HL-60 (cell line): ENCODE results near the gene COX11.

Experiments used
- DNase-seq, 2 experiments: peaks; one replicate each; pipeline ENCODE4 v3.0.0-alpha.2; 2010 to 2020; ENCODE audit warnings: low read depth in 1 of 2, low spot score in 1 of 2
- H3K27ac ChIP-seq: fragments of 250-450 bp; sonication (Bioruptor Pico); replicated peaks from 2 replicates; pipeline ENCODE4 v1.5.1; 2020; ENCODE audit warnings: mild to moderate bottlenecking, moderate library complexity
- H3K27me3 ChIP-seq: fragments of 250-450 bp; sonication (Bioruptor Pico); 2 replicates; pipeline ENCODE4 v1.5.1; 2021; ENCODE audit warnings: mild to moderate bottlenecking, moderate library complexity; ENCODE audit not compliant: insufficient read depth, poor library complexity, severe bottlenecking
- H3K4me3 ChIP-seq: replicated peaks from 2 replicates; pipeline ENCODE4 v1.5.1; 2011; ENCODE audit warnings: mild to moderate bottlenecking, control low read depth, low read length; ENCODE audit not compliant: insufficient read depth
- GABPA ChIP-seq: IDR thresholded peaks from 2 replicates; pipeline ENCODE4 v1.6.1; 2012; ENCODE audit warnings: low read depth
- POLR2AphosphoS5 ChIP-seq: IDR thresholded peaks from 2 replicates; pipeline ENCODE4 v1.6.1; 2012; ENCODE audit warnings: low read depth
- SPI1 ChIP-seq: IDR thresholded peaks from 2 replicates; pipeline ENCODE4 v1.6.1; 2012; ENCODE audit warnings: low read depth, mild to moderate bottlenecking, borderline replicate concordance
- TF ChIP-seq, protein P1 (sequence below): IDR thresholded peaks from 2 replicates; pipeline ENCODE4 v1.6.1; 2012; ENCODE audit warnings: low read depth; ENCODE audit not compliant: insufficient replicate concordance
- TF ChIP-seq, protein P2 (sequence below): IDR thresholded peaks from one replicate; pipeline ENCODE4 v1.5.1; 2011; ENCODE audit warnings: low read length, control low read depth, inconsistent platforms; ENCODE audit not compliant: insufficient read depth

COX11 gene

DNA sequence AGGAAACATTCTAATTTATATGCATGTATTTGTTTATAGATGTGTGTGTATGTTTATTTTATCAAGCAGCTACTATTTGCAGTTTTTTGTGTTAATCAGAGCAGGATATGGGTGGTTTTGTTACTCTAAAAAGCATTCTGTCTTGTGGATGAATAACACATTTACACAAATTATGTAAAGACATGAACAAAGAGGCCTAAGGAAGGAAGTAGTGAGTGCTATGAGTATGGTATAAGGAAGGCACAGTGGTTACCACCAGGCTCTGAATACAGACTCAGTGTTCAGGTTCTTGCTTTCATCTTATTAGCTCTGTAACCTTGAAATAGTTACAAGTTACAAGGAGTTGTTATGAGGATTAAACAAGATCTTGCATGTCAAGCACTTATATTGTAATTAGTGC is 34.0 kb upstream of the COX11 start:
- no peak for DNase-seq
- no peak overlapping the region for H3K4me3 ChIP-seq
- H3K27ac ChIP-seq = no peak overlapping the region

DNA sequence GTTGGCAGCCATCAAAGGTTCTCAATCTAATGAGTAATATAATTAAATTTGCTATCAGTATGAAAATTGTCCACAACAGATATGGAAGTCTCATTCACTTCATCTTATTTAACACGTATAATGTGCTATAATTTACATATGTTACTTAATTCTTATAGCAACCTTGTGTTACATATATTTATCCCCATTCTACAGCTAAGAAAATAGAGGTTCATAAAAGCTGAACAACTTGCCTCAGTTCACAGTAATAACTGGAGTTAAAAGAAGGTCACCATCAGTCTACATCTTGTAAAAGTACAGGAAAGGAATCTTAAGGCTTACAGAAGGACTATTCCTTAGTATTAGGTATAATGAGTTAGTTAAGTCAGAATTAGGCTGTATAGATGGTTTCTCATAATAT is 28.0 kb upstream of the COX11 start:
- TF ChIP-seq, protein P1, sequence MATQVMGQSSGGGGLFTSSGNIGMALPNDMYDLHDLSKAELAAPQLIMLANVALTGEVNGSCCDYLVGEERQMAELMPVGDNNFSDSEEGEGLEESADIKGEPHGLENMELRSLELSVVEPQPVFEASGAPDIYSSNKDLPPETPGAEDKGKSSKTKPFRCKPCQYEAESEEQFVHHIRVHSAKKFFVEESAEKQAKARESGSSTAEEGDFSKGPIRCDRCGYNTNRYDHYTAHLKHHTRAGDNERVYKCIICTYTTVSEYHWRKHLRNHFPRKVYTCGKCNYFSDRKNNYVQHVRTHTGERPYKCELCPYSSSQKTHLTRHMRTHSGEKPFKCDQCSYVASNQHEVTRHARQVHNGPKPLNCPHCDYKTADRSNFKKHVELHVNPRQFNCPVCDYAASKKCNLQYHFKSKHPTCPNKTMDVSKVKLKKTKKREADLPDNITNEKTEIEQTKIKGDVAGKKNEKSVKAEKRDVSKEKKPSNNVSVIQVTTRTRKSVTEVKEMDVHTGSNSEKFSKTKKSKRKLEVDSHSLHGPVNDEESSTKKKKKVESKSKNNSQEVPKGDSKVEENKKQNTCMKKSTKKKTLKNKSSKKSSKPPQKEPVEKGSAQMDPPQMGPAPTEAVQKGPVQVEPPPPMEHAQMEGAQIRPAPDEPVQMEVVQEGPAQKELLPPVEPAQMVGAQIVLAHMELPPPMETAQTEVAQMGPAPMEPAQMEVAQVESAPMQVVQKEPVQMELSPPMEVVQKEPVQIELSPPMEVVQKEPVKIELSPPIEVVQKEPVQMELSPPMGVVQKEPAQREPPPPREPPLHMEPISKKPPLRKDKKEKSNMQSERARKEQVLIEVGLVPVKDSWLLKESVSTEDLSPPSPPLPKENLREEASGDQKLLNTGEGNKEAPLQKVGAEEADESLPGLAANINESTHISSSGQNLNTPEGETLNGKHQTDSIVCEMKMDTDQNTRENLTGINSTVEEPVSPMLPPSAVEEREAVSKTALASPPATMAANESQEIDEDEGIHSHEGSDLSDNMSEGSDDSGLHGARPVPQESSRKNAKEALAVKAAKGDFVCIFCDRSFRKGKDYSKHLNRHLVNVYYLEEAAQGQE = no peak
- TF ChIP-seq GABPA (no peak), POLR2AphosphoS5 (no peak), SPI1 (no peak)
- TF ChIP-seq, protein P2, sequence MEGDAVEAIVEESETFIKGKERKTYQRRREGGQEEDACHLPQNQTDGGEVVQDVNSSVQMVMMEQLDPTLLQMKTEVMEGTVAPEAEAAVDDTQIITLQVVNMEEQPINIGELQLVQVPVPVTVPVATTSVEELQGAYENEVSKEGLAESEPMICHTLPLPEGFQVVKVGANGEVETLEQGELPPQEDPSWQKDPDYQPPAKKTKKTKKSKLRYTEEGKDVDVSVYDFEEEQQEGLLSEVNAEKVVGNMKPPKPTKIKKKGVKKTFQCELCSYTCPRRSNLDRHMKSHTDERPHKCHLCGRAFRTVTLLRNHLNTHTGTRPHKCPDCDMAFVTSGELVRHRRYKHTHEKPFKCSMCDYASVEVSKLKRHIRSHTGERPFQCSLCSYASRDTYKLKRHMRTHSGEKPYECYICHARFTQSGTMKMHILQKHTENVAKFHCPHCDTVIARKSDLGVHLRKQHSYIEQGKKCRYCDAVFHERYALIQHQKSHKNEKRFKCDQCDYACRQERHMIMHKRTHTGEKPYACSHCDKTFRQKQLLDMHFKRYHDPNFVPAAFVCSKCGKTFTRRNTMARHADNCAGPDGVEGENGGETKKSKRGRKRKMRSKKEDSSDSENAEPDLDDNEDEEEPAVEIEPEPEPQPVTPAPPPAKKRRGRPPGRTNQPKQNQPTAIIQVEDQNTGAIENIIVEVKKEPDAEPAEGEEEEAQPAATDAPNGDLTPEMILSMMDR = no peak
- H3K27ac ChIP-seq = no peak overlapping the region
- DNase-seq = no peak
- H3K27me3 ChIP-seq = no peaks in the 10 kb centered on the region
- H3K4me3 ChIP-seq = no peak overlapping the region

More for the DNA sequence above, 34.0 kb upstream of the COX11 start:
- no peaks in the 10 kb centered on the region for H3K27me3 ChIP-seq
- TF ChIP-seq POLR2AphosphoS5 (no peak), SPI1 (no peak), GABPA (no peak)
- TF ChIP-seq, protein P2 = no peak
- TF ChIP-seq, protein P1 = no peak

DNA sequence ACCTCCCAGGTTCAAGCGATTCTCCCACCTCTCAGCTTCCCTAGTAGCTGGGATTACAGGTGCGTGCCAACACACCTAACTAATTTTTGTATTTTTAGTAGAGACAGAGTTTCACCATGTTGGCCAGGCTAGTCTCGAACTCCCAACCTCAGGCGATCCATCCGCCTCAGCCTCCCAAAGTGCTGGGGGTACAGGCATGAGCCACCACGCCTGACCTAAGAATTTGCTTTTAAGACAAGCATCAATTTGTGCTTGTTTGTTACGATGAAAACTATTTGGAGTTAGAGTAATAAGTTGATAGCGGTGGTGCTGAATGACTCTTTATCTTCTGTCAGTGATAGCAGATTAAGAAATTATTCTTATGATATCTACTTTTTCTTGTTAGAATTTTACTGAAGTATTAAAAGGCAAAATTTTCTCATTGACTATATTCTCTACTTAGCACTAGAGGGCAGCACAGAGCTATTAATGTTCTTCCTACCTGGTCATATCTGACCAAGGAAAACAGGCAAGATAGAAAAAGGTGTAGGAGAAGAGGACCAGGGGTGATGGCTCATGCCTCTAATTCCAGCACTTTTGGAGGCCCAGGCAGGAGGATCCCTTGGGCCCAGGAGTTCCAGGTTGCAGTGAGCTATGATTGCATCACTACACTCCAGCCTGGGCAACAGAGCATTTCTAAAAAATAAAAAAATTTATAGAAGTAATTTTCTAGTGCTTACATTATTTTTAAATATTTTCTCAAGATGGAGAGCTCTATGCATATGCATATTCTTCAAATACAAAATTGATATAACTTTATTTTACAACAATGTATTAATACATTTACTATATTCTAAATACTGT is 24.6 kb upstream of the COX11 start:
- H3K27me3 ChIP-seq = no peaks in the 10 kb centered on the region
- TF ChIP-seq POLR2AphosphoS5 (no peak), SPI1 (no peak), GABPA (no peak)
- TF ChIP-seq, protein P2 = peak; percentile 14
- DNase-seq = peak in 1 of 2 experiments; percentile 30
- H3K27ac ChIP-seq = no peak overlapping the region
- no peak overlapping the region for H3K4me3 ChIP-seq
